ENCODE measurements around the gene CTNNB1. TPM values are rescaled to one million over a fixed set of nuclear protein-coding genes. Genes with fewer than 3 reads are reported as not detected.
A peak's percentile ranks its signal among the peaks of the same experiment; 100 is the strongest.

Gene CTNNB1
- total and polyA plus RNA-seq, 2 of the 13 experiments (the other 11 are each of a cell fraction or from before 2014, with no cell fraction given) = 398 to 489 TPM

DNA sequence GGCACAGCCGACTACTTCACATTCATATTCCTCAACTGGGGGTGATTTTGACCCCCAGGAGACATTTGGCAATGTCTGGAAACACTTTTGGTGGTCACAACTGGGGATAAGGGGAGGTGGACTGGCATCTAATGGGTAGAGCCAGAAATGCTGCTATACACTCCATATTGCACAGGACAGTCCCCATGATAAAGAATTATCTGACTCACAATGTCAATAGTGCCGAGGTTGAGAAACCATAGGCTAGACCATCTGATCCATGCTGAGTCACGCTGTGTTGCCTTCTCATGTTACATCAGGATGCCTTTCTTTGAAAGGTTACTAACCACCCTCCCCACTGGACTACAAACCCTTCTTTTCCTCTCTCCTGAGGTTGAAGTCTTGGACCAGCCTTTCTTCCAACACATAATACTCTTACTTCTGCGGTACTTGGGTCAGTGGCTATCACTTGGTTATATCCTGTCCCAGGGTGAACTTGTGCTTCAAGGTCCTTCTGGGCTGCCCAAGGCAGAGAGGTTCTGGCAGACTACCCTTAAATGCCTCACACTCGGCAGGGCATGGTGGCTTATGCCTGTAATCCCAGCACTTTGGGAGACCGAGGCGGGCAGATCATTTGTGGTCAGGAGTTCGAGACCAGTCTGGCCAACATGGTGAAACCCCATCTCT is 68.8 kb downstream of the CTNNB1 start (continued):
- TF ChIP-seq, protein P1, sequence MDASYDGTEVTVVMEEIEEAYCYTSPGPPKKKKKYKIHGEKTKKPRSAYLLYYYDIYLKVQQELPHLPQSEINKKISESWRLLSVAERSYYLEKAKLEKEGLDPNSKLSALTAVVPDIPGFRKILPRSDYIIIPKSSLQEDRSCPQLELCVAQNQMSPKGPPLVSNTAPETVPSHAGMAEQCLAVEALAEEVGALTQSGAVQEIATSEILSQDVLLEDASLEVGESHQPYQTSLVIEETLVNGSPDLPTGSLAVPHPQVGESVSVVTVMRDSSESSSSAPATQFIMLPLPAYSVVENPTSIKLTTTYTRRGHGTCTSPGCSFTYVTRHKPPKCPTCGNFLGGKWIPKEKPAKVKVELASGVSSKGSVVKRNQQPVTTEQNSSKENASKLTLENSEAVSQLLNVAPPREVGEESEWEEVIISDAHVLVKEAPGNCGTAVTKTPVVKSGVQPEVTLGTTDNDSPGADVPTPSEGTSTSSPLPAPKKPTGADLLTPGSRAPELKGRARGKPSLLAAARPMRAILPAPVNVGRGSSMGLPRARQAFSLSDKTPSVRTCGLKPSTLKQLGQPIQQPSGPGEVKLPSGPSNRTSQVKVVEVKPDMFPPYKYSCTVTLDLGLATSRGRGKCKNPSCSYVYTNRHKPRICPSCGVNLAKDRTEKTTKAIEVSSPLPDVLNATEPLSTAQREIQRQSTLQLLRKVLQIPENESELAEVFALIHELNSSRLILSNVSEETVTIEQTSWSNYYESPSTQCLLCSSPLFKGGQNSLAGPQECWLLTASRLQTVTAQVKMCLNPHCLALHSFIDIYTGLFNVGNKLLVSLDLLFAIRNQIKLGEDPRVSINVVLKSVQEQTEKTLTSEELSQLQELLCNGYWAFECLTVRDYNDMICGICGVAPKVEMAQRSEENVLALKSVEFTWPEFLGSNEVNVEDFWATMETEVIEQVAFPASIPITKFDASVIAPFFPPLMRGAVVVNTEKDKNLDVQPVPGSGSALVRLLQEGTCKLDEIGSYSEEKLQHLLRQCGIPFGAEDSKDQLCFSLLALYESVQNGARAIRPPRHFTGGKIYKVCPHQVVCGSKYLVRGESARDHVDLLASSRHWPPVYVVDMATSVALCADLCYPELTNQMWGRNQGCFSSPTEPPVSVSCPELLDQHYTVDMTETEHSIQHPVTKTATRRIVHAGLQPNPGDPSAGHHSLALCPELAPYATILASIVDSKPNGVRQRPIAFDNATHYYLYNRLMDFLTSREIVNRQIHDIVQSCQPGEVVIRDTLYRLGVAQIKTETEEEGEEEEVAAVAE (CRISPR knock-in tag; IDR thresholded peaks at IDR 0.05; ENCODE audit: borderline replicate concordance) = no peak; the same call in 1 of the 2 replicates
- TF ChIP-seq, protein P2, sequence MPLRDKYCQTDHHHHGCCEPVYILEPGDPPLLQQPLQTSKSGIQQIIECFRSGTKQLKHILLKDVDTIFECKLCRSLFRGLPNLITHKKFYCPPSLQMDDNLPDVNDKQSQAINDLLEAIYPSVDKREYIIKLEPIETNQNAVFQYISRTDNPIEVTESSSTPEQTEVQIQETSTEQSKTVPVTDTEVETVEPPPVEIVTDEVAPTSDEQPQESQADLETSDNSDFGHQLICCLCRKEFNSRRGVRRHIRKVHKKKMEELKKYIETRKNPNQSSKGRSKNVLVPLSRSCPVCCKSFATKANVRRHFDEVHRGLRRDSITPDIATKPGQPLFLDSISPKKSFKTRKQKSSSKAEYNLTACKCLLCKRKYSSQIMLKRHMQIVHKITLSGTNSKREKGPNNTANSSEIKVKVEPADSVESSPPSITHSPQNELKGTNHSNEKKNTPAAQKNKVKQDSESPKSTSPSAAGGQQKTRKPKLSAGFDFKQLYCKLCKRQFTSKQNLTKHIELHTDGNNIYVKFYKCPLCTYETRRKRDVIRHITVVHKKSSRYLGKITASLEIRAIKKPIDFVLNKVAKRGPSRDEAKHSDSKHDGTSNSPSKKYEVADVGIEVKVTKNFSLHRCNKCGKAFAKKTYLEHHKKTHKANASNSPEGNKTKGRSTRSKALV (CRISPR knock-in tag; IDR thresholded peaks at IDR 0.05) = no peak
- TF ChIP-seq SYNCRIP (IDR thresholded peaks at IDR 0.05; ENCODE audit: insufficient read depth, low read depth, low read length) (no peak), NFE2 (CRISPR knock-in tag; IDR thresholded peaks at IDR 0.05) (peak; percentile 99), ZNF790 (CRISPR knock-in tag; IDR thresholded peaks at IDR 0.05; ENCODE audit: borderline replicate concordance) (no peak), KMT2A (CRISPR knock-in tag; IDR thresholded peaks at IDR 0.05) (peak; percentile 66; the same call in 1 of the 2 replicates), ZNF430 (CRISPR knock-in tag; IDR thresholded peaks at IDR 0.05) (peak; percentile 77; the same call in 1 of the 2 replicates), ZFP82 (CRISPR knock-in tag; IDR thresholded peaks at IDR 0.05; ENCODE audit: borderline replicate concordance) (no peak), CBFB (CRISPR knock-in tag; IDR thresholded peaks at IDR 0.05) (peak; percentile 82), TBP (CRISPR knock-in tag; IDR thresholded peaks at IDR 0.05) (no peak), SNAI1 (CRISPR knock-in tag; IDR thresholded peaks at IDR 0.05; ENCODE audit: borderline replicate concordance) (no peak)
- TF ChIP-seq, protein P3, sequence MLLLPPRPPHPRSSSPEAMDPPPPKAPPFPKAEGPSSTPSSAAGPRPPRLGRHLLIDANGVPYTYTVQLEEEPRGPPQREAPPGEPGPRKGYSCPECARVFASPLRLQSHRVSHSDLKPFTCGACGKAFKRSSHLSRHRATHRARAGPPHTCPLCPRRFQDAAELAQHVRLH (CRISPR knock-in tag; IDR thresholded peaks at IDR 0.05; ENCODE audit: borderline replicate concordance, low read depth) = peak; percentile 84; the same call in 1 of the 2 replicates
- TF ChIP-seq, protein P4, sequence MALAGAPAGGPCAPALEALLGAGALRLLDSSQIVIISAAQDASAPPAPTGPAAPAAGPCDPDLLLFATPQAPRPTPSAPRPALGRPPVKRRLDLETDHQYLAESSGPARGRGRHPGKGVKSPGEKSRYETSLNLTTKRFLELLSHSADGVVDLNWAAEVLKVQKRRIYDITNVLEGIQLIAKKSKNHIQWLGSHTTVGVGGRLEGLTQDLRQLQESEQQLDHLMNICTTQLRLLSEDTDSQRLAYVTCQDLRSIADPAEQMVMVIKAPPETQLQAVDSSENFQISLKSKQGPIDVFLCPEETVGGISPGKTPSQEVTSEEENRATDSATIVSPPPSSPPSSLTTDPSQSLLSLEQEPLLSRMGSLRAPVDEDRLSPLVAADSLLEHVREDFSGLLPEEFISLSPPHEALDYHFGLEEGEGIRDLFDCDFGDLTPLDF (CRISPR knock-in tag; IDR thresholded peaks at IDR 0.05) = no peak
- TF ChIP-seq, protein P5, sequence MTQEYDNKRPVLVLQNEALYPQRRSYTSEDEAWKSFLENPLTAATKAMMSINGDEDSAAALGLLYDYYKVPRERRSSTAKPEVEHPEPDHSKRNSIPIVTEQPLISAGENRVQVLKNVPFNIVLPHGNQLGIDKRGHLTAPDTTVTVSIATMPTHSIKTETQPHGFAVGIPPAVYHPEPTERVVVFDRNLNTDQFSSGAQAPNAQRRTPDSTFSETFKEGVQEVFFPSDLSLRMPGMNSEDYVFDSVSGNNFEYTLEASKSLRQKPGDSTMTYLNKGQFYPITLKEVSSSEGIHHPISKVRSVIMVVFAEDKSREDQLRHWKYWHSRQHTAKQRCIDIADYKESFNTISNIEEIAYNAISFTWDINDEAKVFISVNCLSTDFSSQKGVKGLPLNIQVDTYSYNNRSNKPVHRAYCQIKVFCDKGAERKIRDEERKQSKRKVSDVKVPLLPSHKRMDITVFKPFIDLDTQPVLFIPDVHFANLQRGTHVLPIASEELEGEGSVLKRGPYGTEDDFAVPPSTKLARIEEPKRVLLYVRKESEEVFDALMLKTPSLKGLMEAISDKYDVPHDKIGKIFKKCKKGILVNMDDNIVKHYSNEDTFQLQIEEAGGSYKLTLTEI (CRISPR knock-in tag; conservative IDR thresholded peaks at IDR 0.05) = no peak
- TF ChIP-seq, protein P6, sequence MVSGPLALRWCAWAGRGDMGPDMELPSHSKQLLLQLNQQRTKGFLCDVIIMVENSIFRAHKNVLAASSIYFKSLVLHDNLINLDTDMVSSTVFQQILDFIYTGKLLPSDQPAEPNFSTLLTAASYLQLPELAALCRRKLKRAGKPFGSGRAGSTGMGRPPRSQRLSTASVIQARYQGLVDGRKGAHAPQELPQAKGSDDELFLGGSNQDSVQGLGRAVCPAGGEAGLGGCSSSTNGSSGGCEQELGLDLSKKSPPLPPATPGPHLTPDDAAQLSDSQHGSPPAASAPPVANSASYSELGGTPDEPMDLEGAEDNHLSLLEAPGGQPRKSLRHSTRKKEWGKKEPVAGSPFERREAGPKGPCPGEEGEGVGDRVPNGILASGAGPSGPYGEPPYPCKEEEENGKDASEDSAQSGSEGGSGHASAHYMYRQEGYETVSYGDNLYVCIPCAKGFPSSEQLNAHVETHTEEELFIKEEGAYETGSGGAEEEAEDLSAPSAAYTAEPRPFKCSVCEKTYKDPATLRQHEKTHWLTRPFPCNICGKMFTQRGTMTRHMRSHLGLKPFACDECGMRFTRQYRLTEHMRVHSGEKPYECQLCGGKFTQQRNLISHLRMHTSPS (CRISPR knock-in tag; IDR thresholded peaks at IDR 0.05; ENCODE audit: low read depth) = 0 out of 2 replicates have a peak, but pooled peaks have one; percentile 39

Measured in HepG2 (cell line).